DND-41 (cell line): ENCODE data around the gene GUCA1A.
A peak's percentile ranks its signal among the peaks of the same experiment; 100 is the strongest.

ENCODE experiments used
- EZH2 ChIP-seq: IDR thresholded peaks from 3 replicates; pipeline ENCODE4 v1.6.1; 2012; ENCODE audit warnings: borderline replicate concordance, low read depth, mild to moderate bottlenecking, moderate library complexity, low read length, inconsistent platforms; ENCODE audit not compliant: severe bottlenecking
- TF ChIP-seq, protein P1 (sequence below): IDR thresholded peaks from 2 replicates; pipeline ENCODE4 v1.5.1; 2012; ENCODE audit warnings: borderline replicate concordance, low read length, moderate library complexity, mild to moderate bottlenecking; ENCODE audit not compliant: poor library complexity, severe bottlenecking; ENCODE audit errors: extremely low read depth

DNA sequence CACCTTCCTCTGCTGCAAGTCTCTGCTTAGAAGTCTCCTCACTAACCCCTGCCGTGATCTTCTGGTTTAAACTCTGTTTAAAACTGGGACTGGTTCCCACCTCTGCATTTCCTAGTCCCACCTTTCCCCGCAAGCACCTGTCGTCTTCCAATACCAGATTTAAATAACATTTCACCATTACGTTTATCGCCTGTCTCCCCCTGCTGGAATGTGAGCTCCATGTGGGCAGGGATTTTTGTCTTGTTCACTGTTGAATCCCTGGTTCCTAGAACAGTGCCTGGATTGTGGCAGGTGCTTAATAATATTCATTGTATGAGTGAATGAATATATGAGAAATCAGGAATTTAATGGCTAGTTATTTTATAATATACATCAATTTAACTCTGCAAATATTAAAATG, 2.7 kb downstream of the GUCA1A start:
- TF ChIP-seq, protein P1, sequence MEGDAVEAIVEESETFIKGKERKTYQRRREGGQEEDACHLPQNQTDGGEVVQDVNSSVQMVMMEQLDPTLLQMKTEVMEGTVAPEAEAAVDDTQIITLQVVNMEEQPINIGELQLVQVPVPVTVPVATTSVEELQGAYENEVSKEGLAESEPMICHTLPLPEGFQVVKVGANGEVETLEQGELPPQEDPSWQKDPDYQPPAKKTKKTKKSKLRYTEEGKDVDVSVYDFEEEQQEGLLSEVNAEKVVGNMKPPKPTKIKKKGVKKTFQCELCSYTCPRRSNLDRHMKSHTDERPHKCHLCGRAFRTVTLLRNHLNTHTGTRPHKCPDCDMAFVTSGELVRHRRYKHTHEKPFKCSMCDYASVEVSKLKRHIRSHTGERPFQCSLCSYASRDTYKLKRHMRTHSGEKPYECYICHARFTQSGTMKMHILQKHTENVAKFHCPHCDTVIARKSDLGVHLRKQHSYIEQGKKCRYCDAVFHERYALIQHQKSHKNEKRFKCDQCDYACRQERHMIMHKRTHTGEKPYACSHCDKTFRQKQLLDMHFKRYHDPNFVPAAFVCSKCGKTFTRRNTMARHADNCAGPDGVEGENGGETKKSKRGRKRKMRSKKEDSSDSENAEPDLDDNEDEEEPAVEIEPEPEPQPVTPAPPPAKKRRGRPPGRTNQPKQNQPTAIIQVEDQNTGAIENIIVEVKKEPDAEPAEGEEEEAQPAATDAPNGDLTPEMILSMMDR: peak; percentile 52
- TF ChIP-seq EZH2: no peak
